ENCODE results near the gene NEK7. TPM values are rescaled to one million over a fixed set of nuclear protein-coding genes. Genes with fewer than 3 reads are reported as not detected.

The NEK7 gene
- total and polyA plus RNA-seq, 2 of the 8 experiments (the other 6 are each of a cell fraction or from before 2014, with no cell fraction given) = 5.1 to 10.0 TPM

GRCh38 chr1:198264282-198264681 lies 107.5 kb downstream of the NEK7 start:
- no peak overlapping the region for H3K9ac ChIP-seq (replicated peaks in 1 of 4; ENCODE audit: extremely low read depth in 1 of 4, low read depth in 3 of 4, low read length in 3 of 4)
- no peaks in the 10 kb centered on the region for H3K36me3 ChIP-seq (ENCODE audit: control insufficient read depth in 2 of 4, insufficient read depth in 4 of 4, low read length in 3 of 4)
- H4K91ac ChIP-seq (replicated peaks; ENCODE audit: insufficient read length, low read length) = no peak overlapping the region
- H3K4me1 ChIP-seq (replicated peaks in 1 of 4; ENCODE audit: control insufficient read depth in 3 of 4, insufficient read depth in 4 of 4, low read length in 3 of 4) = no peaks in the 10 kb centered on the region
- H3K4me3 ChIP-seq (ENCODE audit: extremely low read depth in 1 of 4, insufficient read depth in 2 of 4, low read depth in 3 of 4, low read length in 4 of 4) = no peak overlapping the region
- no peak overlapping the region for H2BK20ac ChIP-seq (ENCODE audit: low read length)
- H3K27me3 ChIP-seq (replicated peaks in 1 of 4; ENCODE audit: control insufficient read depth in 3 of 4, extremely low read depth in 1 of 4, insufficient read depth in 3 of 4, low read length in 3 of 4) = no peaks in the 10 kb centered on the region
- H2BK12ac ChIP-seq (ENCODE audit: low read depth, low read length) = no peak overlapping the region
- no peaks in the 10 kb centered on the region for H3K23me2 ChIP-seq (ENCODE audit: low read depth, low read length)
- H2AK5ac ChIP-seq (ENCODE audit: low read depth, low read length) = no peak overlapping the region
- no peak overlapping the region for H3K14ac ChIP-seq (ENCODE audit: insufficient read length)
- no peak overlapping the region for H3K4me2 ChIP-seq (ENCODE audit: insufficient read depth in 1 of 2, low read depth in 2 of 2, low read length in 2 of 2)
- CTCF ChIA-PET (ENCODE audit: partially characterized antibody) = interaction anchor here (0.5 to 2.1 kb wide), 5 partner anchors 9 to 1412 kb away, joined by 3 to 8 read pairs (median 3); no protein-coding TSS in a partner anchor
- H2BK120ac ChIP-seq (replicated peaks; ENCODE audit: low read depth, low read length) = no peak overlapping the region
- H3K79me2 ChIP-seq (ENCODE audit: control insufficient read depth in 1 of 2, insufficient read depth in 2 of 2, low read length in 2 of 2) = no peaks in the 10 kb centered on the region
- H3K23ac ChIP-seq (ENCODE audit: insufficient read length) = no peak overlapping the region
- no peak for TF ChIP-seq KDM1A (IDR thresholded peaks at IDR 0.05; ENCODE audit: borderline replicate concordance, low read length)
- no peak for TF ChIP-seq CTBP2 (IDR thresholded peaks at IDR 0.05; ENCODE audit: borderline replicate concordance, insufficient read depth, insufficient read length, low read length)
- TF ChIP-seq YY1 (IDR thresholded peaks at IDR 0.05; ENCODE audit: low read depth, low read length) = no peak
- TF ChIP-seq ATF2 (IDR thresholded peaks at IDR 0.05; ENCODE audit: low read length) = no peak
- H3K18ac ChIP-seq (ENCODE audit: extremely low read depth, low read length) = no peak overlapping the region
- no peaks in the 10 kb centered on the region for H3K79me1 ChIP-seq (ENCODE audit: low read depth, low read length)
- H2AFZ ChIP-seq (ENCODE audit: low read length) = no peak overlapping the region
- no peak overlapping the region for H3K56ac ChIP-seq (replicated peaks; ENCODE audit: insufficient read length, low read depth, low read length)
- no peak overlapping the region for H4K8ac ChIP-seq (ENCODE audit: extremely low read depth, insufficient read depth, low read length)
- H3K4ac ChIP-seq (replicated peaks; ENCODE audit: insufficient read length, low read depth, low read length) = no peak overlapping the region
- H4K5ac ChIP-seq (ENCODE audit: insufficient read length, low read depth, low read length) = no peak overlapping the region
- H3K27ac ChIP-seq (ENCODE audit: low read depth, low read length) = no peak overlapping the region
- H2BK5ac ChIP-seq (ENCODE audit: low read depth, low read length) = no peak overlapping the region
- no peak overlapping the region for H2BK15ac ChIP-seq (ENCODE audit: low read length)
- POLR2A ChIA-PET (ENCODE audit: partially characterized antibody) = interaction anchor here (1.1 kb wide), 1 partner anchor 9 kb away, joined by 3 read pairs; no protein-coding TSS in a partner anchor
- DNase-seq (ENCODE audit: low read depth in 1 of 2, low spot score in 2 of 2) (no peak), FAIRE-seq (no peak)
- H4K20me1 ChIP-seq (replicated peaks in 1 of 2; ENCODE audit: control insufficient read depth in 1 of 2, insufficient read depth in 2 of 2, low read length in 2 of 2) = no peaks in the 10 kb centered on the region
- H3K9me3 ChIP-seq (ENCODE audit: insufficient read depth in 2 of 2, low read depth in 1 of 2, low read length in 1 of 2) = no peaks in the 10 kb centered on the region

Measured in H1 (cell line).